Karpas-422 (cell line): ENCODE measurements around the gene MAGI2. TPM values are rescaled to one million over a fixed set of nuclear protein-coding genes. Genes with fewer than 3 reads are reported as not detected.

Experiments used
- DNase-seq: peaks from one replicate; pipeline ENCODE4 v3.0.0-alpha.2; 2015
- H2AFZ ChIP-seq: fragments of 200-600 bp; sonication (generic); 2 replicates; pipeline ENCODE4 v1.6.1; 2014; ENCODE audit warnings: antibody characterized with exemption, low read length, mixed read lengths
- H3K27ac ChIP-seq: fragments of 200-600 bp; sonication (generic); 2 replicates; pipeline ENCODE4 v1.5.1; 2014; ENCODE audit warnings: mild to moderate bottlenecking, low read length, moderate library complexity
- H3K27me3 ChIP-seq: fragments of 200-600 bp; sonication (generic); 2 replicates; pipeline ENCODE4 v1.6.1; 2014; ENCODE audit warnings: low read length, mixed read lengths
- H3K36me3 ChIP-seq: fragments of 200-600 bp; sonication (generic); 2 replicates; pipeline ENCODE4 v1.6.1; 2014; ENCODE audit warnings: low read length, mixed read lengths; ENCODE audit not compliant: insufficient read depth
- H3K4me1 ChIP-seq: fragments of 200-600 bp; sonication (generic); 2 replicates; pipeline ENCODE4 v1.6.1; 2014; ENCODE audit warnings: mild to moderate bottlenecking, low read length, mixed read lengths
- H3K4me2 ChIP-seq: fragments of 200-600 bp; sonication (generic); 2 replicates; pipeline ENCODE4 v1.6.1; 2014; ENCODE audit warnings: low read length, low read depth, mild to moderate bottlenecking; ENCODE audit not compliant: poor library complexity, severe bottlenecking
- H3K4me3 ChIP-seq: fragments of 200-600 bp; sonication (generic); 2 replicates; pipeline ENCODE4 v1.5.1; 2014; ENCODE audit warnings: mild to moderate bottlenecking, antibody characterized with exemption, low read length, mixed read lengths
- H3K79me2 ChIP-seq: fragments of 200-600 bp; sonication (generic); 2 replicates; pipeline ENCODE4 v1.6.1; 2014; ENCODE audit warnings: mild to moderate bottlenecking, low read length, mixed read lengths
- H3K9ac ChIP-seq: fragments of 200-600 bp; sonication (generic); 2 replicates; pipeline ENCODE4 v1.6.0; 2014; ENCODE audit warnings: low read length
- H3K9me2 ChIP-seq: fragments of 200-600 bp; sonication (generic), shearing (Covaris generic); replicated peaks from 2 replicates; pipeline ENCODE4 v1.6.0; 2014; ENCODE audit warnings: mild to moderate bottlenecking, low read length, moderate library complexity; ENCODE audit not compliant: insufficient read depth
- H3K9me3 ChIP-seq: fragments of 300-700, 200-600 bp; sonication (generic); 2 replicates; pipeline ENCODE4 v1.6.1; 2014; ENCODE audit warnings: low read length, mixed read lengths
- H4K20me1 ChIP-seq: fragments of 200-600 bp; sonication (generic); 2 replicates; pipeline ENCODE4 v1.6.1; 2014; ENCODE audit warnings: mild to moderate bottlenecking, antibody characterized with exemption, low read length, low read depth; ENCODE audit not compliant: insufficient read depth
- total RNA-seq: library from RNA; depleted of rRNA; stranded (reverse); fragments of >200 nt; shearing (Covaris generic); gene quantifications from 2 replicates; pipeline ENCODE4 v1.2.3, GENCODE V29; 2014; ENCODE audit warnings: low replicate concordance

Gene MAGI2
- total RNA-seq, 1 experiment from 2014 or later = 0.93 TPM

GRCh38 chr7:79137942-79138341 lies 315.5 kb downstream of the MAGI2 start:
- no peak overlapping the region for H3K27ac ChIP-seq
- H3K27me3 ChIP-seq = no peaks in the 10 kb centered on the region
- H3K9ac ChIP-seq = no peak overlapping the region
- H2AFZ ChIP-seq = no peak overlapping the region
- H3K79me2 ChIP-seq = no peaks in the 10 kb centered on the region
- no peaks in the 10 kb centered on the region for H3K9me2 ChIP-seq
- no peaks in the 10 kb centered on the region for H4K20me1 ChIP-seq
- no peak for DNase-seq
- H3K4me3 ChIP-seq = no peak overlapping the region
- H3K4me1 ChIP-seq = no peaks in the 10 kb centered on the region
- H3K9me3 ChIP-seq = peaks cover 8% of the 10 kb centered on the region
- H3K4me2 ChIP-seq = no peak overlapping the region
- no peaks in the 10 kb centered on the region for H3K36me3 ChIP-seq

DNA sequence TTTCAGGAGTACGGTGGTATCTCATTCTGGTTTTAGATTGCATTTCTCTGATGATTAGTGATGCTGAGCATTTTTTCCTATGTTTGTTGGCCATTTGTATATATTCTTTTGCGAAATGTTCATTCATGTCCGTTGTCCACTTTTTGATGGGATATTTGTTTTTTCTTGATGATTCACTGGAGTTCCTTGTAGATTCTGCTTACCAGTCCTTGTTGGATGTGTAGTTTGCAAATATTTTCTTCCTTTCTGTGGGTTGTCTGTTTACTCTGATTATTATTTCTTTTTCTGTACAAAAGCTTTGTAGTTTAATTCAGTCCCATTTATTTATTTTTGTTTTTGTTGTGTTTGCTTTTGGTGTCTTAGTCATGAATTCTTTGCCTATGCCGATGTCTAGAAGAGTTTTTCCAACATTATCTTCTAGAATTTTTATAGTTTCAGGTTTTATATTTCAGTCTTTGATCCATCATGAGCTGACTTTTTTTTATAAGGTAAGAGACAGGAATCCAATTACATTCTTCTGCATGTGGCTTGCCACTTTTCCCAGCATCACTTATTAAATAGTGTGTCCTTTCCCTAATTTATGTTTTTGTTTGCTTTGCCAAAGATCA lies 320.5 kb downstream of the MAGI2 start:
- H2AFZ ChIP-seq = no peak overlapping the region
- H3K9me3 ChIP-seq = peaks cover 27% of the 10 kb centered on the region
- no peak overlapping the region for H3K4me3 ChIP-seq
- no peaks in the 10 kb centered on the region for H3K79me2 ChIP-seq
- no peak overlapping the region for H3K27ac ChIP-seq
- H4K20me1 ChIP-seq = no peaks in the 10 kb centered on the region
- no peak overlapping the region for H3K9ac ChIP-seq
- no peaks in the 10 kb centered on the region for H3K9me2 ChIP-seq
- no peaks in the 10 kb centered on the region for H3K36me3 ChIP-seq
- H3K4me1 ChIP-seq = no peaks in the 10 kb centered on the region
- no peaks in the 10 kb centered on the region for H3K27me3 ChIP-seq
- DNase-seq = no peak
- no peak overlapping the region for H3K4me2 ChIP-seq

DNA sequence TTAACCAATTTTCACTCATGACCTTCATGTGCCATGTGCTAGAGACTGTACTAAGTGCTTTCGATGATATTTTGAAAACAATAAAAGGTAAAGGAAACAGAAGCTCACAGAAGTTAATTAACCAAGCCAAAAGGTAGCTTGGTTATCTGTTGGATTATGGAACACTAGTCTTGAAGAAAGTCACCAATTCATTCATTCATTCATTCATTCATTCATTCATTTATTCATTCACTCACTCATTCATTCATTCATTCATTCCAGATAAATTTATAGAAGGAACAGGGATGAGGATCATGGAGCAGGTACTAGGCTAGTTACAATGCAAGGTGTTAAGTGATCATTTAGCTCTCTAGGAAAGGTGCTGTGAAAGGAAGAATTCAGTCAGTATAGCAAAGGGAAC lies 322.8 kb downstream of the MAGI2 start:
- no peaks in the 10 kb centered on the region for H3K36me3 ChIP-seq
- H3K4me2 ChIP-seq = no peak overlapping the region
- H3K9me2 ChIP-seq = no peaks in the 10 kb centered on the region
- H2AFZ ChIP-seq = no peak overlapping the region
- no peak for DNase-seq
- no peaks in the 10 kb centered on the region for H3K27me3 ChIP-seq
- H3K4me3 ChIP-seq = no peak overlapping the region
- no peak overlapping the region for H3K9ac ChIP-seq
- H3K27ac ChIP-seq = no peak overlapping the region
- H3K79me2 ChIP-seq = no peaks in the 10 kb centered on the region
- peaks cover 25% of the 10 kb centered on the region for H3K9me3 ChIP-seq
- H3K4me1 ChIP-seq = no peaks in the 10 kb centered on the region
- no peaks in the 10 kb centered on the region for H4K20me1 ChIP-seq

DNA sequence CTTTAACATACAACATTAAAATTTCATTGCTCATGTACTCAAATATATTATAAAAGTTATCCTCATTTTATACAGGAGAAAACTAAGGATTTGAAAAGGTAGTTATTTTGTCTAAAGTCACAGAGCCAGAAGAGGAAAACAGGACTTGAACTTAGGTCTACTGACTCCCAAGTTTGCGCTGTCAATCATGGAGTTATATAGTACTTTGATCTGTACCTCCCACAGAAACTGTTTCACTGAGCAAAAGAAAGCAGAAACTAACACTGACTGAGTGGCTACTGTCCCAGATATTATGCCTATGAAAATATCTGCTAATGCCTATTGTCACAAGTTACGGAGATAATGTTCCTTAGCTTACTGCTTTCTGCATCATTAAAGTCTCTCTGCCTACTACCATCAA lies 329.1 kb downstream of the MAGI2 start:
- Histone ChIP-seq H4K20me1 (no peaks in the 10 kb centered on the region), H3K4me3 (no peak overlapping the region), H3K9me2 (no peaks in the 10 kb centered on the region), H3K36me3 (no peaks in the 10 kb centered on the region), H3K27me3 (no peaks in the 10 kb centered on the region), H3K9me3 (peaks cover 3% of the 10 kb centered on the region), H3K4me1 (no peaks in the 10 kb centered on the region), H3K4me2 (no peak overlapping the region), H3K27ac (no peak overlapping the region), H2AFZ (no peak overlapping the region), H3K79me2 (no peaks in the 10 kb centered on the region), H3K9ac (no peak overlapping the region)
- DNase-seq = no peak

- Histone ChIP-seq H2AFZ (no peak overlapping the region), H3K27me3 (no peaks in the 10 kb centered on the region), H3K36me3 (no peaks in the 10 kb centered on the region), H3K4me2 (no peak overlapping the region), H3K4me3 (no peak overlapping the region), H3K9me3 (peaks cover 11% of the 10 kb centered on the region; the same call in 1 of the 2 replicates), H3K9ac (no peak overlapping the region), H3K4me1 (no peaks in the 10 kb centered on the region), H3K9me2 (no peaks in the 10 kb centered on the region), H4K20me1 (no peaks in the 10 kb centered on the region), H3K27ac (no peak overlapping the region), H3K79me2 (no peaks in the 10 kb centered on the region)
- DNase-seq = no peak
Measured at GRCh38 chr7:79118143-79118542, 335.3 kb downstream of the MAGI2 start.

DNA sequence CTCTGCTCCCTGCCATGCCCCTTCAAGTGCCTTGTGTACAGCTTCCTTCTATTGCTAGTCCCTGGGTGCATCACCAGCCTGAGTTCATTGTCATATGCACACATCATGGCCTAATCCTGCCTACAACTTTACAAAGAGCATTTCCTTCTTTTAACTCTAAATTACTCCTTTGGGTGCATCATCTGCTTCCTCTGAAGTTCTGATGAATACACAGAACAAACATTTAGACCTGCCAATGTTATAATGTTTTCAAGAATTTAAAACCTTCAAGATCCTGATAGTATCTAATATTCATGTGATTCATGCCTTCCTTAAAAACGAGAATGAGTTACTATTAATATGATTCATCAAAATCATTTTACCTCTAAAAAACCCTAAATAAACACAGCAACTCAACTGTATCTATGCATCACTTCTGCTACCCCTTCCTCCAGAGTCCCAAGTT lies 357.1 kb downstream of the MAGI2 start:
- Histone ChIP-seq H4K20me1 (no peaks in the 10 kb centered on the region), H3K9me2 (no peaks in the 10 kb centered on the region), H3K79me2 (no peaks in the 10 kb centered on the region), H3K27ac (no peak overlapping the region), H3K9ac (no peak overlapping the region), H3K4me2 (no peak overlapping the region), H3K4me3 (no peak overlapping the region), H2AFZ (no peak overlapping the region), H3K36me3 (no peaks in the 10 kb centered on the region), H3K9me3 (no peaks in the 10 kb centered on the region), H3K4me1 (no peaks in the 10 kb centered on the region), H3K27me3 (no peaks in the 10 kb centered on the region)
- no peak for DNase-seq

DNA sequence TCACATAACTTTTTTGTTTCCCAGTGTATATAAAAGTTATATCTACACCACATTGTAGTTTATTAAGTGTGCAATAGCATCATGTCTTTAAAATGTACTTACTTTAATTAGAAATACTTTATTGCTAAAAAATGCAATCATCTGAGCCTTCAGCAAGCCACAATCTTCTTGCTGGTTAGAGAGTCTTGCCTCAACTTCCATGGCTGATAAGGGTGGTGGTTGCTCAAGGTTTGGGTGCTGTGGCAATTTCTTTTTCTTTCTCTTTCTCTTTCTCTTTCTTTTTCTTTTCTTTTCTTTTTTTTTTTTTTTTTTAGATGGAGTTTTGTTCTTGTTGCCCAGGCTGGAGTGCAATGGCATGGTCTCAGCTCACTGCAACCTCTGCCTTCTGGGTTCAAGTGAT lies 360.0 kb downstream of the MAGI2 start:
- Histone ChIP-seq H3K9me3 (peaks cover 2% of the 10 kb centered on the region; the same call in 1 of the 2 replicates), H4K20me1 (no peaks in the 10 kb centered on the region), H3K36me3 (no peaks in the 10 kb centered on the region), H3K27ac (no peak overlapping the region), H3K9me2 (no peaks in the 10 kb centered on the region), H3K9ac (no peak overlapping the region), H3K4me3 (no peak overlapping the region), H3K27me3 (no peaks in the 10 kb centered on the region), H3K4me1 (no peaks in the 10 kb centered on the region), H2AFZ (no peak overlapping the region), H3K79me2 (no peaks in the 10 kb centered on the region), H3K4me2 (no peak overlapping the region)
- DNase-seq = no peak

DNA sequence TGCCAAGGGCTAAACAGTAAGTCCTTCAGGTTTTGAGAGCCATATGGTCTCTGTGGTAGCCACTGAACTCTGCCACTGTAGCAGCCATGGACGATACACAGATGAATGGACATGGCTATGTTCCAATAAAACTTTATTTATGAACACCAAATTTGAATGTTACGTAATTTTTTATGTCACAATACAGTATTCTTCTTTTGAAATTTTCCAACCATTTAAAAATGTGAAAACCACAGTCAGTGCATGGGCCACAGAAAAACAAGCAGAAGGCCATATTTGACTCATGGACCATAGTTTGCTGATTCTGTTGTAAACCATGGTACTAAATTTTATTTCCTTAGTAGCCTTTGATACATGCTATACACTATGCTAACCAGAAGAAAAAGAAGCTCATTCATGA lies 361.8 kb downstream of the MAGI2 start:
- Histone ChIP-seq H3K9me3 (peaks cover 2% of the 10 kb centered on the region; the same call in 1 of the 2 replicates), H3K4me2 (no peak overlapping the region), H3K4me3 (no peak overlapping the region), H3K27me3 (no peaks in the 10 kb centered on the region), H3K36me3 (no peaks in the 10 kb centered on the region), H3K4me1 (no peaks in the 10 kb centered on the region), H2AFZ (no peak overlapping the region), H3K9me2 (no peaks in the 10 kb centered on the region), H3K79me2 (no peaks in the 10 kb centered on the region), H3K9ac (no peak overlapping the region), H3K27ac (no peak overlapping the region), H4K20me1 (no peaks in the 10 kb centered on the region)
- no peak for DNase-seq
